ENCODE results near the gene CIROP. TPM values are rescaled to one million over a fixed set of nuclear protein-coding genes. Genes with fewer than 3 reads are reported as not detected.

Gene CIROP
- total RNA-seq, 1 donor from 2014 or later, result not detected

- Histone ChIP-seq H3K36me3 (no peaks in the 10 kb centered on the region), H3K9me3 (replicated peaks) (no peaks in the 10 kb centered on the region), H3K27ac (replicated peaks) (no peak overlapping the region), H3K4me3 (no peak overlapping the region), H3K27me3 (ENCODE audit: low read depth) (peaks cover 20% of the 10 kb centered on the region), H3K4me1 (peaks cover 3% of the 10 kb centered on the region)
- no peak for TF ChIP-seq CTCF (IDR thresholded peaks at IDR 0.05; ENCODE audit: borderline replicate concordance)
- intact Hi-C loops (cut with micrococcal nuclease), result no loop called here
- no peak for DNase-seq
Measured at GRCh38 chr14:23106747-23107045, 1.9 kb upstream of the CIROP start.

- no peak overlapping the region for H3K27ac ChIP-seq (replicated peaks)
- no peak for TF ChIP-seq CTCF (IDR thresholded peaks at IDR 0.05; ENCODE audit: borderline replicate concordance)
- H3K4me3 ChIP-seq, result no peak overlapping the region
- no peaks in the 10 kb centered on the region for H3K9me3 ChIP-seq (replicated peaks)
- H3K36me3 ChIP-seq, result no peaks in the 10 kb centered on the region
- intact Hi-C loops (cut with micrococcal nuclease), result no loop called here
- H3K27me3 ChIP-seq (ENCODE audit: low read depth), result peaks cover 7% of the 10 kb centered on the region
- DNase-seq, result no peak
- peaks cover 3% of the 10 kb centered on the region for H3K4me1 ChIP-seq
Measured at GRCh38 chr14:23105348-23105824, 597 bp upstream of the CIROP start.

- intact Hi-C loops (cut with micrococcal nuclease), result no loop called here
- no peak for TF ChIP-seq CTCF (IDR thresholded peaks at IDR 0.05; ENCODE audit: borderline replicate concordance)
- DNase-seq, result no peak
- Histone ChIP-seq H3K27me3 (ENCODE audit: low read depth) (no peaks in the 10 kb centered on the region), H3K36me3 (no peaks in the 10 kb centered on the region), H3K27ac (replicated peaks) (no peak overlapping the region), H3K4me3 (no peak overlapping the region), H3K9me3 (replicated peaks) (no peaks in the 10 kb centered on the region), H3K4me1 (peaks cover 11% of the 10 kb centered on the region)
Measured at GRCh38 chr14:23104070-23104590, 659 bp downstream of the CIROP start.

GRCh38 chr14:23103581-23103980 lies 1.2 kb downstream of the CIROP start:
- H3K27ac ChIP-seq (replicated peaks), result no peak overlapping the region
- H3K27me3 ChIP-seq (ENCODE audit: low read depth), result no peaks in the 10 kb centered on the region
- intact Hi-C loops (cut with micrococcal nuclease), result no loop called here
- H3K9me3 ChIP-seq (replicated peaks), result no peaks in the 10 kb centered on the region
- no peak for TF ChIP-seq CTCF (IDR thresholded peaks at IDR 0.05; ENCODE audit: borderline replicate concordance)
- H3K4me3 ChIP-seq, result no peak overlapping the region
- peaks cover 16% of the 10 kb centered on the region for H3K4me1 ChIP-seq
- H3K36me3 ChIP-seq, result peaks cover 3% of the 10 kb centered on the region
- no peak for DNase-seq

- no peaks in the 10 kb centered on the region for H3K9me3 ChIP-seq (replicated peaks)
- H3K4me1 ChIP-seq, result peaks cover 24% of the 10 kb centered on the region
- peaks cover 11% of the 10 kb centered on the region for H3K36me3 ChIP-seq
- no peak overlapping the region for H3K4me3 ChIP-seq
- no peak for DNase-seq
- H3K27me3 ChIP-seq (ENCODE audit: low read depth), result no peaks in the 10 kb centered on the region
- no peak for TF ChIP-seq CTCF (IDR thresholded peaks at IDR 0.05; ENCODE audit: borderline replicate concordance)
- intact Hi-C loops (cut with micrococcal nuclease), result no loop called here
- H3K27ac ChIP-seq (replicated peaks), result no peak overlapping the region
Measured at GRCh38 chr14:23102801-23103200, 2.0 kb downstream of the CIROP start.

Measured in left ventricle myocardium inferior (tissue), 1 donor.